HG03460 (cell line): ENCODE measurements around the gene POFUT1.
"Not testable (repeated sequence)": the region's sequence is repeated elsewhere in the genome, so short reads cannot be mapped to it uniquely, and the experiment has no call there.

Experiments
- ATAC-seq: cut with Tn5 transposase; IDR thresholded peaks from one replicate; pipeline ENCODE4 v1.9.1; 2021; ENCODE audit not compliant: unreplicated experiment

POFUT1 gene

GRCh38 chr20:32207626-32208498 lies at the start of gene POFUT1, which contains the start of gene PLAGL2:
TSS of gene POFUT1 (plus strand) at chr20:32207880. CDS start at chr20:32207942, 62 bp downstream.
TSS of gene PLAGL2 (minus strand) at chr20:32207743. CDS start at chr20:32202178, 5,565 bp downstream.
- peak; percentile 85 for ATAC-seq

GRCh38 chr20:32158351-32158750 lies 49.3 kb upstream of the POFUT1 start:
- ATAC-seq: no peak

GRCh38 chr20:32158943-32159660 lies 48.6 kb upstream of the POFUT1 start:
- ATAC-seq: no peak

GRCh38 chr20:32159766-32160221 lies 47.9 kb upstream of the POFUT1 start:
- no peak for ATAC-seq

- ATAC-seq: no peak
These were observed 47.3 kb upstream of the POFUT1 start for GRCh38 chr20:32160341-32160740.

- no peak for ATAC-seq
These were observed 45.3 kb upstream of the POFUT1 start for GRCh38 chr20:32162351-32162750.

GRCh38 chr20:32163951-32164350 lies 43.7 kb upstream of the POFUT1 start:
- no peak for ATAC-seq

GRCh38 chr20:32164984-32165735 lies 42.5 kb upstream of the POFUT1 start:
- ATAC-seq: no peak

GRCh38 chr20:32165836-32166545 lies 41.7 kb upstream of the POFUT1 start:
- no peak for ATAC-seq

GRCh38 chr20:32167552-32167951 lies 40.1 kb upstream of the POFUT1 start:
- no peak for ATAC-seq

GRCh38 chr20:32168184-32168910 lies 39.3 kb upstream of the POFUT1 start:
- ATAC-seq: no peak

GRCh38 chr20:32177696-32178095 lies 30.0 kb upstream of the POFUT1 start:
- ATAC-seq: not testable (repeated sequence)

- ATAC-seq: no peak
These were observed 28.2 kb upstream of the POFUT1 start for GRCh38 chr20:32179515-32179914.

- no peak for ATAC-seq
These were observed 27.7 kb upstream of the POFUT1 start for GRCh38 chr20:32179934-32180333.

- no peak for ATAC-seq
These were observed 26.1 kb upstream of the POFUT1 start for GRCh38 chr20:32181606-32182005.

- no peak for ATAC-seq
These were observed 23.6 kb upstream of the POFUT1 start for GRCh38 chr20:32183947-32184635.

- no peak for ATAC-seq
These were observed 22.6 kb upstream of the POFUT1 start for GRCh38 chr20:32184961-32185603.

- no peak for ATAC-seq
These were observed 21.2 kb upstream of the POFUT1 start for GRCh38 chr20:32186506-32186905.
